Prostate gland (tissue), 2 donors: ENCODE data around the gene TENT5A.

Source experiments
- CTCF ChIP-seq, 4 experiments: fragments of 200-600 bp in 2 of 4; fragments of 450-650 bp in 2 of 4; sonication (generic) in 2 of 4; IDR thresholded peaks; 1 replicate in 3 of 4; 2 replicates in 1 of 4; pipeline ENCODE4 v1.5.1; 2016 to 2019; ENCODE audit warnings: antibody characterized with exemption in 4 of 4, mild to moderate bottlenecking in 2 of 4, moderate library complexity in 2 of 4
- POLR2AphosphoS5 ChIP-seq: sonication (generic); formaldehyde crosslinking; IDR thresholded peaks from one replicate; pipeline ENCODE4 v1.6.1; 2017; ENCODE audit warnings: antibody characterized with exemption

GRCh38 chr6:81734081-81734480, 18.4 kb downstream of the TENT5A start:
- TF ChIP-seq CTCF (IDR thresholded peaks at IDR 0.05) (no peak), POLR2AphosphoS5 (no peak)
